GM10248 (cell line): Measurements from ENCODE around the gene PCDHGB5.
"Not testable (repeated sequence)": the region's sequence is repeated elsewhere in the genome, so short reads cannot be mapped to it uniquely, and the experiment has no call there.

Source experiments
- CTCF ChIA-PET: fragments of 300-600 bp; sonication (Branson Sonifier 250); formaldehyde crosslinking; extraction: SDS; loops from one replicate; lab custom pipeline; 2021; ENCODE audit warnings: antibody characterized with exemption; lab: Yijun Ruan, JAX
- POLR2A ChIA-PET: fragments of 350-650 bp; sonication (Branson Sonifier 250); formaldehyde crosslinking; extraction: SDS; loops from one replicate; lab custom pipeline; 2020; ENCODE audit warnings: antibody characterized with exemption; lab: Yijun Ruan, JAX
- DNase-seq: peaks from one replicate; pipeline ENCODE4 v3.0.0; 2012; ENCODE audit errors: extremely low spot score
- CTCF ChIP-seq: IDR thresholded peaks from 2 replicates; pipeline ENCODE4 v1.5.1; 2012; ENCODE audit warnings: mild to moderate bottlenecking, low read depth; ENCODE audit errors: extremely low read depth, missing control alignments, control extremely low read depth

PCDHGB5 gene

GRCh38 chr5:141417494-141418172 is 19.9 kb downstream of the PCDHGB5 start, which contains the start of gene PCDHGB7:
TSS of gene PCDHGB7 (plus strand) at chr5:141417677. CDS start at chr5:141417860, 183 bp downstream.
- peak; percentile 64 for DNase-seq
- POLR2A ChIA-PET = not testable (repeated sequence)
- peak; percentile 82 for TF ChIP-seq CTCF
- CTCF ChIA-PET = interaction anchor here (0.6 to 12.7 kb wide), 28 partner anchors 11 to 196 kb away, joined by 3 to 180 read pairs (median 5); partner anchors contain the start of genes PCDHGA1, PCDHGA12, PCDHGA2 and PCDHGB6

GRCh38 chr5:141419074-141419880 is 21.5 kb downstream of the PCDHGB5 start:
- CTCF ChIA-PET = interaction anchor here (1.6 to 12.7 kb wide), 11 partner anchors 10 to 149 kb away, joined by 3 to 180 read pairs (median 27); partner anchors contain the start of genes PCDHGA12 and PCDHGB6
- TF ChIP-seq CTCF = no peak
- DNase-seq = no peak
- POLR2A ChIA-PET = no interaction called here

- peak; percentile 69 for DNase-seq
- CTCF ChIA-PET = interaction anchor here (0.7 to 12.7 kb wide), 43 partner anchors 8 to 634 kb away, joined by 3 to 174 read pairs (median 5); partner anchors contain the start of genes DIAPH1, HDAC3, PCDHA1 and PCDHGA1
- POLR2A ChIA-PET = no interaction called here
- TF ChIP-seq CTCF = peak; percentile 71
Measured at GRCh38 chr5:141420855-141421488, 23.2 kb downstream of the PCDHGB5 start, which contains the start of gene PCDHGA11. TSS of gene PCDHGA11 (plus strand) at chr5:141421051. CDS start at chr5:141421228, 177 bp downstream.

- no peak for TF ChIP-seq CTCF
- CTCF ChIA-PET = interaction anchor here (0.8 to 12.7 kb wide), 35 partner anchors 9 to 635 kb away, joined by 3 to 174 read pairs (median 5); partner anchors contain the start of genes DIAPH1, PCDHA1, PCDHGA1 and PCDHGA10
- POLR2A ChIA-PET = no interaction called here
- no peak for DNase-seq
Measured at GRCh38 chr5:141421489-141421855, 23.7 kb downstream of the PCDHGB5 start.

GRCh38 chr5:141422742-141423291 is 25.1 kb downstream of the PCDHGB5 start:
- POLR2A ChIA-PET = interaction anchor here (0.6 kb wide), 1 partner anchor 229 kb away, joined by 10 read pairs; no protein-coding TSS in a partner anchor
- no peak for TF ChIP-seq CTCF
- CTCF ChIA-PET = interaction anchor here (2.5 to 12.7 kb wide), 6 partner anchors 15 to 141 kb away, joined by 9 to 174 read pairs (median 100); partner anchors contain the start of genes PCDHGB6 and PCDHGC3
- DNase-seq = no peak
